Activated T-cell treated with anti-CD3 and anti-CD28 coated beads, Interleukin-2, amount 50 U/mL, for 72 hours (primary cell): Measurements from ENCODE around the gene FOXC2. TPM values are rescaled to one million over a fixed set of nuclear protein-coding genes. Genes with fewer than 3 reads are reported as not detected.

Source experiments
- ATAC-seq, 2 donors: fragments of 150-1000 bp; cut with Tn5 transposase; replicated peaks in 1 of 2; 2 replicates each; pipeline ENCODE4 v1.10.0; 2021; ENCODE audit warnings: moderate library complexity in 2 of 2, mild to moderate bottlenecking in 1 of 2
- DNase-seq, 2 donors: peaks; one replicate each; pipeline ENCODE4 v3.0.0; 2021 to 2022; ENCODE audit warnings: mixed read lengths in 1 of 2
- H3K27ac Mint-ChIP-seq: one replicate; pipeline ENCODE4 v1.8.0; 2022; ENCODE audit warnings: mild to moderate bottlenecking, moderate library complexity, mixed read lengths
- H3K27me3 Mint-ChIP-seq: one replicate; pipeline ENCODE4 v1.8.0; 2022; ENCODE audit warnings: low read depth, mixed read lengths
- H3K36me3 Mint-ChIP-seq, 2 donors: one replicate each; pipeline ENCODE4 v1.8.0; 2022; ENCODE audit warnings: mixed read lengths in 2 of 2, mild to moderate bottlenecking in 1 of 2; ENCODE audit not compliant: insufficient read depth in 2 of 2
- H3K4me1 Mint-ChIP-seq: one replicate; pipeline ENCODE4 v1.8.0; 2022; ENCODE audit warnings: low read depth, mixed read lengths
- H3K4me3 Mint-ChIP-seq, 2 donors: one replicate each; pipeline ENCODE4 v1.8.0; 2022; ENCODE audit warnings: mild to moderate bottlenecking in 2 of 2, mixed read lengths in 2 of 2, moderate library complexity in 2 of 2
- H3K9me3 Mint-ChIP-seq, 2 donors: one replicate each; pipeline ENCODE4 v1.8.0; 2022; ENCODE audit warnings: mixed read lengths in 2 of 2
- total RNA-seq, 2 donors: library from RNA; stranded (reverse); gene quantifications; one replicate each; pipeline ENCODE4 v1.2.3, GENCODE V29; 2022

The FOXC2 gene
- total RNA-seq, 2 donors from 2014 or later, result not detected

DNA sequence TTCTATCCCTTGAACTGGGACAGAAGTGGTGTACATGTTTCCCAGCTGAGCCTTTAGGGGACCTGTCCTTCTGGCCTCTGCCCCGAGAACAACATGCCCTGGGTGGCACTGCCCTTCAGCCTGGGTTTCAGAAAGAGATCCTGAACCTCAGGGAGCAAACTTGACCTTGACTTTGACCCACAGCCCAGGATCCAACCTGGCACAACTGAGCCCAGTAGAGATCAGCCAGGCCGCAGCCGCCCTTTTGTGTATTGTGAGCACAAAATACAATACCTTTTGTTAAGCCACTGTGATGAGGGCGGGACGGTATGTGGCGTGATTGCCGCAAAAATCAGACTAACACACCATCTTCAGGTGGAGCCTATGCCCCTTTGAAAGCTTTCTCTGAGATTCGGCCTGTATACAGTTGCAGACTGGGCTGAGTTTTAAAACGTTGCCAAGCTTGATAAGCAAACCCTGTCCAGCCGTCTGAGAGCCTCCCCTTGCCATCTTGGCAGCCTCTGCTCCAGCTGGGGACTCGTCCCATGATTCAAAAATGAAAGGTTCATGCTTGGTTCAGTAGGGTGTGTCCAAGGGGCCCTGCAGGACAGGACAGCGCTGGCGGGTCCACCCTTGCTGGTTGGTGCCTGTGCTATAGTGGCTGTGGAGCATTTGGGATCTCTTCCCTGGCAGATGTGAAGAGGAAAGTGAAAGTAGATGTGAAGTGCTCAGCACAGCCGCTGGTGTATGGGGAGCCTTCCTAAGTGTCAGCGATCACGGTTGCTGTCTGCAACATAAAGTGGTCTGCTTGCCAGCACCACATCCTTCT, 52.0 kb downstream of the FOXC2 start:
- DNase-seq (no peak), ATAC-seq (no peak)
- Mint-ChIP-seq H3K27ac (no peak overlapping the region), H3K4me3 (no peak overlapping the region), H3K36me3 (no peaks in the 10 kb centered on the region), H3K27me3 (peaks cover 6% of the 10 kb centered on the region), H3K4me1 (no peaks in the 10 kb centered on the region), H3K9me3 (no peaks in the 10 kb centered on the region)

Other genes starting within 250 kb of the FOXC2 start
- not detected for gene FOXF1, start 56.3 kb upstream of the FOXC2 start, total RNA-seq
- 10 to 100 TPM; 21.2 to 22.4 TPM for gene MTHFSD, start 11.6 kb upstream of the FOXC2 start, total RNA-seq
- under 1 TPM in 1 of 2 donors, not detected in 1; 0.07 TPM for gene FOXL1, start 11.7 kb downstream of the FOXC2 start, total RNA-seq